GM19351 (cell line): ENCODE measurements around the gene FBXO15.

Experiments
- ATAC-seq: cut with Tn5 transposase; IDR thresholded peaks from one replicate; pipeline ENCODE4 v1.9.1; 2021; ENCODE audit warnings: mild to moderate bottlenecking, moderate library complexity; ENCODE audit not compliant: unreplicated experiment

FBXO15 gene

GRCh38 chr18:74115046-74115445 is 32.6 kb downstream of the FBXO15 start:
- no peak for ATAC-seq

DNA sequence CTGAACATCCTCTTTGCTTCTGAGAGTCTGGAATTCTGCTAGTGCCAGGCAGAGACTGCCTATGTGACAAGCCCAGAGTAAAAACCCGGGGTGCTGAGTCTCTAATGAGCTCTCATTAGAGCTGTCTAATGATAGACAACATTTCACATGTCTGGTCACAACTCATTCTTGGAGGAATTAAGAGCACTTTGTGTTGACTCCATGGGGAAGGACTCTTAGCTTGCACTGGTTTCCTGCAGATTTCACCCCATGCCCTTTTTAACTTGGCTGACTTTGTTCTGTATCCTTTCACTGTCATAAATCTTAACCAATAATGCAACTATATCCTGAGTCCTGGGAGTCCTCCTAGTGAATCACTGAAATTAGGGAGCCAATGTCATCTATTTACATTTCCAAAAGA is 33.5 kb downstream of the FBXO15 start:
- no peak for ATAC-seq

DNA sequence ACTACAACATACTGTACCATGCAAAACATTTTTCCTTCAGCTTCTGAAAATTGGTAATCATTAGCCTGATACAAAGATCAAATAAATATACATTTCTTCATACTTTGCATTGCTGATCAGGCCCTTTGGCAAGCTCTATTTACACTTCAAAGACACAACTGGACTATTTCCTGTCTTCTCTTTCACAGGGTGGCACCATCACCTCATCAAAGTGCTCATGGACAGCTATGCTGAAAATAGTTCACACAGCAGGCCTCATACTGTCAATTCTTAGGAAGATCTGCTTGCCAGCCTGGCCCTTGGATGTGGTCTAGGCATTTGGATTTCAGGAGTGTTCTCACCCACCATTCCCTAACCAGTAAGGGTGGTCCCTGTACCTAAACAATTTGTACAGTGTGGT is 33.9 kb downstream of the FBXO15 start:
- ATAC-seq, result no peak

- no peak for ATAC-seq
These were observed 36.7 kb downstream of the FBXO15 start for GRCh38 chr18:74110976-74111375.

GRCh38 chr18:74110149-74110548 is 37.5 kb downstream of the FBXO15 start:
- no peak for ATAC-seq

DNA sequence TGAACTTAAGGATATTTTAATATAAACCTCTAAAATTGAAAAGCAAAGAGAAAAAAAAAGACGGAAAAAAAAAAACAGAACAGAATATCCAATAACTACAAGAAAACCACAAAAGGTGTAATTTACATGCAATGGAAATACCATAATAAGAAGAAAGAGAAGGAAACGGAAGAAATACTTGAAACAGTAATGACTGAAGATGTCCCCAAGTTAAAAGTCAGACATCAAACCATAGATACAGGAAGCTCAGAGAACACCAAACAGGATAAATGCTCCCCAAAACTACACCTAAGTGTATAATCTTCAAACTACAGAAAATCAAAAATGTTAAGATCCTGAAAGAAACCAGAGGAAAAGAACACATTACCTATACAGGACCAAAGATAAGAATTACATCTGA is 39.2 kb downstream of the FBXO15 start:
- no peak for ATAC-seq

GRCh38 chr18:74097803-74098202 is 49.8 kb downstream of the FBXO15 start:
- no peak for ATAC-seq

- ATAC-seq, result no peak
These were observed 54.7 kb downstream of the FBXO15 start for GRCh38 chr18:74092922-74093321.

GRCh38 chr18:74084184-74084855 is 63.3 kb downstream of the FBXO15 start:
- no peak for ATAC-seq

DNA sequence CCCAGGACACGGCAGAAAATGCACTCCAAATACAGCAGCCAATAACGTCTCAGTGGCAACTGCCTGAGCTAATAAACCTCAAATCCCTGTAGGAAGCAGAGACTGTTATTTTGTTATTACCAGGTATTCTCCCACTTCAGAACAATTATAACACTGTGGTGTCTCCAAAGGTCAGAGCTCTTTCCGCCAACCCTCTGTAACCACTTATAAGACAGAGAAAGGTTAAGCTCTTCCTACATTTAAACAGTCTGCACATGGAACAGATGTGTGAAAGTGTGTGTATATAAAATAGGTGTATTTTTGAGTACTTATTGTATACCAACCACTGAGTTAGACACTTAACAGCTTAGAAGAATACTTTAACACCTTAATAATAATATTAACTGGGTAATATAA is 64.1 kb downstream of the FBXO15 start:
- ATAC-seq, result no peak

DNA sequence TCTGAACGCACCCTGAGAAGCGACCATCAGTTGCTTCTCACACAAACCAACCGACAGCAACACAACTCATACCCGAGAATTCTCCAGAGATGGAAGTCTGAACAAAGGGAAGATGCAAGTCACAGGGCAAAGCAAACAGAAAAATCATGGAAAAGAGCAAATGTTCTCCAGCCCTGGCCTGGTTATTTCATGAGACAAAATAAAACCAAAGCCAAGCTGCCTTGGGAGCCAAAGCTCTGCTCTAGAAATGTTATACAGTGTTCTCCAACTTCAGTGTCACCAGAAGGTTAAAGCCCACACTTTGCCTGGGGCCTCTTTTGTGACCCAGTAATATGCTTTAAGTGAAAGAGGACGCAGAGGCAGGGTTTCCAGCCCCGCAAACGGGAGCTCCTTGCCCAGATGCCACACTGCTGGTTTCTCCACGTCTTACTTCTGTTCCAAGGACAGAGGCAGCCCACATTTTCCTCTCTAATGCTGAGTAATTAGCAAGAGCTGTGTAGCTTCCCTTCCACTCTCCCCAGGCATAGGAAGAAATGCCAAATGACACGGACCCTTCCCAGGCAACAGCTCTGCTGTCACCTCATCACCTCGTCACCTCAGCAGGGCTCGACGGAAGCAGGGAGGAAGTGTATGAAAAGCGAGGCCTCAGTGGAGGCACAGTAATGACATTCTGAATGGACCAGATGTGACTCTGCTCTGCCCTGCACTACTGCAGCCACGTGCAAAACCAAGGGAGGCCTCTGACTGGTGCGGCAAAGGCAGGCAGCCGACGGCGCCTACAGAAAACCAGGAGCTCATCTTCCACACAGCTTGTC is 64.7 kb downstream of the FBXO15 start:
- peak; percentile 9 for ATAC-seq

- ATAC-seq, result peak; percentile 96
These were observed 65.5 kb downstream of the FBXO15 start for GRCh38 chr18:74081966-74082741.

DNA sequence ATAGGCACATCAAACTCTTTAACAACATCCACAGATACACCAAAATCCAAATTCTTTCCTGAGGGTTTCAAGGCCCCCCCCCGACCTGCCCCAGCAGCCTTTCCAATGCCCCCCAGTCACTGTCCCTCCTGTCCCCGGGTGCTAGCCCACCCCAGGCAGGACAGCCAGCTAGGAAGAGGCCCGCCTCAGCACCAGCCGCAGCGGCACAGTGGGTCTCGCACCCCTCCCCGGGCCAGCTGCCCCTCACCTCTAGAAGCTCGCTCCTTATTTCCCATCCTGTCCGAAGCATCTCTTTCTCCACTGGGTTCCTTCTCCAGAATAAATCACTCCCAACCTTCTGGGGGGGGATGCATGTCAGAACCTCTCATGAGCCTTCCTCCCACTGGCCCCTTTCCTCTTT is 69.4 kb downstream of the FBXO15 start:
- no peak for ATAC-seq

DNA sequence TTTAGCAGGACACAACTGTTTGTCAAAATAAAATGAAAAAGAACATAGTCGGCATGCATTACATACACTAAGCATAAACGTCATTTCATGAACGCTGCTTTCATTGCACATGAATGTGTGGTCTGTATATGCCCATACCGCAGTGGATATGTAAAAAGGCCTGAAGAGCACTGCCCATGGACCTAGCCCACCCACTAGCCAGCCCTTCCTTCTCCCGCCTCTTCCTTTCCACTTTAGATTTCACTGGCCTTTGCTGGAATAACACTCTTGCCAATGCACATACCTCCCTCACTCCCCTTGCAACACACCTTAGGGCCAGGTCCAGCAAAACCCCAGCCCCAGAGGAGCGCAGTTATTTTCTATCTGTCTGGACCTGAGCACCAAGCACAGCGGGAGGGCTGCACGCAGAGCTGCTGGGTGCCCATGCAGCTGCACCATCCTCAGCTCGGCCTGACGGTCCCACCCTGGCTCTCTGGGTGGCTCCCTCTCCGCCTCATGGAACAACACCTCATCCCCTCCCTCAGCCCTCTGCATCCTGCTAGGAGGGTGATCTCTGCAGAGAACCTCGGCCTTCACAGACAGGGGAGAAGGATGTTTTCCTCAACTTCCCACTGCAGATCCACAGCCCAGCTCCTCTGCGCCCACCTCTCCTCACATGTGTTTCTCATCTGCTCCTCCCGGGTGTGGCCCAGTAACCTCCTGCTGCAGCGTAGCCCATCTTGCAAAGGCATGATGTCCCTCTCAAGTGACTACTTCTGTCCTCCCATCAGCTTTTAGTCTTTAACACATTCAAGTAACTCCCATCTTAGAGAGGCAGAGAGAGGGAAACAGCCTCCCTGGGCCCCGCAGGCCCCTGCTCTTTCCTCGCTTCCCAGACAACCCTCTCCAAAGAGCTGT is 72.7 kb downstream of the FBXO15 start:
- ATAC-seq, result no peak

- ATAC-seq, result no peak
These were observed 73.5 kb downstream of the FBXO15 start for GRCh38 chr18:74073957-74074667.

DNA sequence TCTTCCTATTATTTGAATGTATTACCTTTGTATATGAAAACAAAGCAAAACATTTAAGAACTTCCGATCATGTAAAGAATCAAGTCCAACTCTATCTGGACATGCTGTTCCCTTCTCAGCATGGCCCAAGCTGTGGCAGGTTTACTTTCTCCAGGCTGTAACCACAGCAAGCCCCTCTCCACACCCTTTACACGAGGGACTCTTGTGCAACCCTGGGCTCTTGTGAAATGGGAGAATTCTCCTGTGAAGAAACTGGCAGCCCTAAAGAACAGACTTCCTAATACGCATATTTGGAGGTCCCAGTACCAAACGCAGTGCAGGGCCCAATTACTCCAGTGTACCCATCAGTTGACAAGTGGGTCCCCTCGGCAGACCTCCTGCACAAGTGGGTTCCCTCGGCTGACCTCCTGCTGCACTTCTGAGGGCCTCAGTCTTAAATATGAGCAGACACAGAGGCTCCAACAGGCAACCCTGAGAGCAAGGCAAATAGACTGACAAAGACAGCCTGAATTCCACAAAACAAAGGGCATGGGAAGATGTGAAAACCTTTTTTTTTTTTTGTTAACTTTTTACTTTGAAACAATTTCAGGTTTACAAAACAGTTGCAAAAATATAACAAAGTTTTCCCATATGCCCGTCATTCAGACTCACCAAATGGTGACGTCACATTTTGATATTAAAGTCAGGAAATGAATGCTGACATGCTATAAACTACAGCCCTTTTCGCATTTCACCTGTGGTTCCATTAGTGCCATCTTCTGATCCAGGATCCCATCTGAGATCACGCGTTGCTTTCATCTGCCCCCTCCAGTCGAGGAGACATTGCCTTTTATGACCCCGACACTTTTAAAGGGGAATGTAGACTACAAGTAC is 78.2 kb downstream of the FBXO15 start:
- ATAC-seq, result no peak

GRCh38 chr18:74068296-74068695 is 79.3 kb downstream of the FBXO15 start:
- ATAC-seq, result no peak

DNA sequence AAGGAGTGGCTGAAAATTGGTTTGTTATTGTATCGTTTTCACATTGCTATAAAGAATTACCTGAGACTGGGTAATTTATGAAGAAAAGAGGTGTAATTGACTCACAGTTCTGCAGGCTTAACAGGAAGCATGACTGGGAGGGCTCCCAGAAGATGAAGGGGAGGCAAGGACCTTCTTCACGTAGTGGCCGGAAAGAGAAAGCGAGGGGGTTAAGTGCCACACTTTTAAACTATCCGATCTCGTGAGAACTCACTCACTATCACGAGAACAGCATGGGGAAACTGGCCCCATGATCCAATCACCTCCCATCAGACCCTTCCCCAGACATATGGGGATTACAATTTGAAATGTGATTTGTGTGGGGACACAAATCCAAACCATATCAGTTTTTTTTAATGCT is 81.6 kb downstream of the FBXO15 start:
- ATAC-seq, result no peak

- no peak for ATAC-seq
These were observed 82.3 kb downstream of the FBXO15 start for GRCh38 chr18:74065366-74065765.
